ENCODE data around the gene PMF1.
"Not testable (repeated sequence)": the region's sequence is repeated elsewhere in the genome, so short reads cannot be mapped to it uniquely, and the experiment has no call there.

The PMF1 gene

DNA sequence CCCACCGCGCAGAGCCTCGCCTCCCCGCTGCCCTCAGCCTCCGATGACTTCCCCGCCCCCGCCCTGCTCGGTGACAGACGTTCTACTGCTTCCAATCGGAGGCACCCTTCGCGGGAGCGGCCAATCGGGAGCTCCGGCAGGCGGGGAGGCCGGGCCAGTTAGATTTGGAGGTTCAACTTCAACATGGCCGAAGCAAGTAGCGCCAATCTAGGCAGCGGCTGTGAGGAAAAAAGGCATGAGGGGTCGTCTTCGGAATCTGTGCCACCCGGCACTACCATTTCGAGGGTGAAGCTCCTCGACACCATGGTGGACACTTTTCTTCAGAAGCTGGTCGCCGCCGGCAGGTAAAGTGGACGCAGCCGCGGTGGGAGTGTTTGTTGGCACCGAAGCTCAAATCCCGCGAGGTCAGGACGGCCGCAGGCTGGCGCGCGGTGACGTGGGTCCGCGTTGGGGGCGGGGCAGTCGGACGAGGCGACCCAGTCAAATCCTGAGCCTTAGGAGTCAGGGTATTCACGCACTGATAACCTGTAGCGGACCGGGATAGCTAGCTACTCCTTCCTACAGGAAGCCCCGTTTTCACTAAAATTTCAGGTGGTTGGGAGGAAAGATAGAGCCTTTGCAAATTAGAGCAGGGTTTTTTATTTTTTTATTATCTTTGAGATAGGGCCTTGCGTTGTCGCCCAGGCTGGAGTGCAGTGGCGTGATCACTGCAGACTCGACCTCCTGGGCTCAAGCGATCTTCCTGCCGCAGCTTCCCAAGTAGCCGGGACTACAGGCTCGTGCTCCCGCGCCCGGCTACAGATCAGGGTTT is at the start of gene PMF1:
PMF1 (plus strand) TSS at position 175 of the 811 bp plus-strand sequence; CDS start at position 184, 9 bp downstream.
- DNase-seq, result peak; percentile 96

GRCh38 chr1:156163712-156164111 is 49.1 kb upstream of the PMF1 start:
- DNase-seq, result no peak

GRCh38 chr1:156164125-156164831 is 48.5 kb upstream of the PMF1 start:
- no peak for DNase-seq

DNA sequence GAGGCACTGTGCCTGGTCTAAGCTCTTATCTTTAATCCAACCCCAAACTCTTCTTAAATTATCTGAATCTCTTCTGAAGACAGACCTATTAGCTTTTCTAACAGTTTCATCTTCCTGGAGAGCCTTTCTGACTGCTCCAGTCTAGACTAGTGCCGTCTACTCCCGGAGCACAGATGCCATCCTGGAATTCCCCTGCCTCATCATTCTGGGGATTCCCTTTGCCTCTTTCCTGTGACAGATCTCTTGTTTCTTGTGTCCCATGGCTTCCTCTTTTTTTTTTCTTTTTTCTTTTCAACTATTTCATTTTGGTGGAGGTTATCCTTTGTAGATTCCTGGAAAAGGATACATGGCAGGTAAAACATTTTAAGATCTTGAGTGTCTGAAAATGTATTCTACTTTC is 47.7 kb upstream of the PMF1 start:
- peak; percentile 21 for DNase-seq

GRCh38 chr1:156167536-156167935 is 45.3 kb upstream of the PMF1 start:
- no peak for DNase-seq

DNA sequence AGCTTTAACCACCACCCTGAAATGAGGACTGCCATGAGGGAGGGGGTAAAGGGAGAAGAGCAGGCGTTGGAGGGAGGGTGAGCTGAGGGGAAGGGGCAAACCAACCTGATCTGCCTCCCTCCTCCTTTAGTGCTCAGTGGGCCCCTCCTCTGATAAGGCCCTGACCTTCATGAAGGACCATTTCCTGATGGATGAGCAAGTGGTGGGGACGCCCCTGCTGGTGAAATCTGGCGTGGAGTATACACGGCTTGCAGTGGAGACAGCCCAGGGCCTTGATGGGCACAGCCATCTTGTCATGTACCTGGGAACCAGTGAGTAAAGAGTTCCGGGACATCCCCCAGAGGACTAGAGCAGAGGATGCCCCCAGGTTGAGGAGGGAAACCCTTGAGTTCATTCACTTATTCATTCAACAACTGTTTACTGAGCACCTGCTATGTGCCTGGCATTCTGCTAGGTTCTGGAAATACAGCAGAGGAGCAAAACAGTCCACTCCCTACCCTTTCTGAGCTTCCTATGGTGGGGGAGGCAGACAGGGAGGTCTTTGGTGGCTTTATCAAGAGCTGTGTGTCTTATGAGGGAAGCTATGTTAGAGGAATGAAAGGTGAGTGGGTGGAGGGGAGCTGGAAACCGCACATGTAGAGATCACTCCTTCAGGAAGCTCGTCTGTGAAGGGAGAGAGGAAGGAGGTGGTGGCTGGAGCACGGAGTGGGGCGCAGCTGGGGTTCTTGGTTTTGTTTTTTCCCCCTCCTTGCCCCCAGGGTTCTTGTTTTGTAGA is 39.9 kb upstream of the PMF1 start:
- DNase-seq, result no peak

- DNase-seq, result no peak
Observed at GRCh38 chr1:156176610-156177210, 36.1 kb upstream of the PMF1 start.

DNA sequence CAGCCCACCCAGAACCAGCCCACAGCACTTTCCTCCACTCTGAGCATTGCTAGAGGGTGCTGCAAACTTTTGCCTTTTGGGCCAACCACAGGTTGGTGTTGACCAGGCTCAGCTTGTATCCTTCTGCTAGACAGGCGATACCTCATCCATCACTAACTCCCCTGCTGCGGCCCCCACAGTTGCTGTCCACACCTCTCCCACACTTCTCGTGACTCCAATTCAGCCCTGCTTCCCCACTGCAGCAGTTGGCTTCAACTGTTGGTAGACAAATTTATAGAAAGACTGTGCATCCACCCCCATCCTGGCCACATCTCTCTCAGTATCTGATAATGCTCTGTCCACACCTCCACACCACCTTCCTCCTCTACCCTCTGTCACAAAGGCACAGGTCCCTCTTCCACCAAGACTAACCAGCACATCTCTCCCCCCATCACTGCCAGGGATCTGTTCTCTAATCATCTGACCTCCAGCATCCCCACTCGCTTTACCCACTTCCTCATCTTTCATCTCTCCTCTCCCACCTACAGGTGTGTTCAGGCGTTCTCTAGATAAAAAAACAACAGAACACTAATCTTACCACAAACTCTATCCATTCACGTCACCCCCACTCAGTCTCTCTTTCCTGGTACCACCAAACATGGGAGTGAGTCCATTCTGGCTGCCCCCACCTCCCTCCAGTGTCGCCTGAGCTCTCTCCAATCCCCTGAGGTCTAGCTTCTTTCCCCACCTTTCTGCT is 34.7 kb upstream of the PMF1 start:
- DNase-seq, result no peak

DNA sequence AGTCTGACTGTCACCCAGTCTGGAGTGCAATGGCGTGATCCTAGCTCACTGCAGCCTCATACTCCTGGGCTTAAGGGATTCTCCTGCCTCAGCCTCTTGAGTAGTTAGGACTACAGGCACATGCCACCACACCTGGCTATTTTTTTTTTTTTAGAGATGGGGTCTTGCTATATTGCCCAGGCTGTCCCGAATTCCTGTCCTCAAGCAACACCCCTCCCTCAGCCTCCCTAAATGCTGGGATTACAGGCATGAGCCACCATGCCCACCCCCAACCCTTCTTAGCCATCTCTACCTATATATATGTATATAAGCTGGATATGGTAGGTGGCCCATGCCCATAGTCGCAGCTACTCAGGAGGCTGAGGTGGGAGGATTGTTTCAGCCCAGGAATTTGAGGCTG is 32.3 kb upstream of the PMF1 start:
- no peak for DNase-seq

GRCh38 chr1:156181391-156181924 is 31.3 kb upstream of the PMF1 start:
- not testable (repeated sequence) for DNase-seq

GRCh38 chr1:156182010-156182779 is 30.6 kb upstream of the PMF1 start:
- not testable (repeated sequence) for DNase-seq

- DNase-seq, result not testable (repeated sequence)
Observed at GRCh38 chr1:156186347-156187177, 26.2 kb upstream of the PMF1 start.

DNA sequence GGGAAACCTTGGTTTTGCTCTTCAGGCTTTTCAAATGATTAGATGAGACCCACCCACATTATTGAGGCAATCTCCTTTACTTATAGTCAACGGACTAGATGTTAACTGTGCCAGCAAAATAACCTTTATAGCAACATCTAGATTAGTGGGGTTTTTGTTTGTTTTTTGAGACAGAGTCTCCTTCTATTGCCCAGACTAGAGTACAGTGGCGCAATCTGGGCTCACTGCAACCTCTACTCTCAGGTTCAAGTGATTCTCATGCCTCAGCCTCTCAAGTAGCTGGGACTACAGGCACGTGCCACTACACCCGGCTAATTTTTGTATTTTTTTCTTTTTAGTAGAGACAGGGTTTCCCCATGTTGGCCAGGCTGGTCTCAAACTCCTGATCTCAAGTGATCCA is 22.5 kb upstream of the PMF1 start:
- not testable (repeated sequence) for DNase-seq

DNA sequence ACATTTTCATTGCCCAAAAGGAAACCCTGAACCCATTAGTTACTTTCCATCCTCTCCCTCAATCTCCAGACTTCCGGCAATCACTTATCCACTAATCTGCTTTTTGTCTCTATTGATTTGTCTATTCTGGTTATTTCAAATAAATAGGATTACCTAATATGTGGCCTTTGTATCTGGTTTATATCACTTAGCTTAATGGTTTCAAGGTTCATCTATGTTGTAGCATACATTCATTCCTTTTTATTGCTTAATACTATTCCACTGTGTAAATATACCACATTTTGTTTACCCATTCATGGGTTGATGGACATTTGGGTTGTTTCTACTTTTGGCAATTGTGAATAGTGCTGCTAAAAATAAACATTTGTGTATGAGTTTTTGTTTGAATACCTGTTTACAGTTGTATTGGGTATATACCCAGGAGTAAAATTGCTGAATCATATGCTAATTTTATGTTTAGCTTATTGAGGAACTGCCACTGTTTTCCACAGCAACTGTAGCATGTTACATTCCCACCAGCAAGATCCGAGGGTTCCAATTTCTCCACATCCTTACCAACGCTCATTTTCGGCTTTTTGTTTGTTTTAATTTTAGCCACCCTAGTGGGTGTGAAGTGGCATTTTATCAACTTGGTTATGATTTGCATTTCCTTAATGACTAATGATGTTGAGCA is 21.4 kb upstream of the PMF1 start:
- DNase-seq, result no peak

- DNase-seq, result no peak
Observed at GRCh38 chr1:156193208-156193487, 19.7 kb upstream of the PMF1 start.

DNA sequence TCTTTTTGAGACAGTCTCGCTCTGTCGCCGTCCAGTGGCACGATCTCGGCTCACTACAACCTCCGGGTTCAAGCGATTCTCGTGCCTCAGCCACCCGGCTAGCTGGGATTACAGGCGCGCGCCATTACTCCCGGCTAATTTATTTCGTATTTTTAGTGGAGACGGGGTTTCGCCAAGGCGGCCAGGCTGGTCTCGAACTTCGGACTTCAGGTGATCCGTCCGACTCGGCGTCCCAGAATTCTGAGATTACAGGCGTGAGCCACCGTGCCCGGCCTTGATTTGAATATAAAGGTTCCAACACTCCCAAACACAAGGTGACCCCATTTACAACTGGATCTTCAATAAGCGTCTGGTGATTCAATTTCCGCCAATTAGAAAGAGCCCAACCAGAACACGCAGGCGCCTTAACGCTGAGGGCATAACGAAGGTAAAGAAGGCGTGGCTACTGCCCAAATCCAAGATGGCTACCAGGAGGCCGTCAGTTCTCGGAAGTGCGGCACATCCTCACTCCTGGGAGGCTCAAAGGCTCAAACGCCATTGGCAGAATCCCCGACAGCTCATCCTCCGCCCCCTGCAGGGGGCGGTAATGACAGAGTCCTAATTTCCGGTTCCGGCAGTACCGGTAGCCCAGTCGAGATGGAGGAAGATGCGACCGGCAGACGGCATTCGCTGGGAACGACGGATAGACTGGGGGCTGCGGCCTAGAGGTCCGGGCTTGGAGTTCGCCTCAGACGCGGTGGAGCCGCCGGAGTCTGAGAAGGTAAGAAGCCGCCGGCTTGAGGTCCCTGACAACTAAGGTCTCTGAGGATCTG is 19.1 kb upstream of the PMF1 start, which contains the start of gene SLC25A44:
SLC25A44 (plus strand) TSS at position 617 of the 812 bp plus-strand sequence. CDS start 5,744 bp downstream, outside the sequence.
- peak; percentile 98 for DNase-seq

- DNase-seq, result no peak
Observed at GRCh38 chr1:156194300-156194652, 18.5 kb upstream of the PMF1 start.

DNA sequence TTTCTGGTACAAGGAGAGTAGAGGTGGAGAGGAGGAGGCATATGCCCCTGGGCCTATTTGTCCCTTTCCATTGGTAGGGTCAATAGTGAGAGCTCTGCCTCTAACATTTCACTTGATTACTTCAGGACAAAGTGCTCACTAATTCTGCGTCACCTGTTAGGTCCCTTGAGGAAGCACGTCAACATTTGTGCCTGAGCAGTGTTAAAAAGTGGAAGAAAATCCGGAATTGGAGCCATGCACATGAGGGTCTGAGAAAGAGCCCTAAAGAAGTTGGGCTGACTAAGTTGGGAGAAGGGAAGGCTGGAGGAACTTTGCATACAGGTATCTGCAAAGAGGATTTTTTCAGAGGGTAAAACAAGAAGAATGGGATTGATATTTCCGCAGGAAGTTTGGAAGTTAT is 17.0 kb upstream of the PMF1 start:
- no peak for DNase-seq

DNA sequence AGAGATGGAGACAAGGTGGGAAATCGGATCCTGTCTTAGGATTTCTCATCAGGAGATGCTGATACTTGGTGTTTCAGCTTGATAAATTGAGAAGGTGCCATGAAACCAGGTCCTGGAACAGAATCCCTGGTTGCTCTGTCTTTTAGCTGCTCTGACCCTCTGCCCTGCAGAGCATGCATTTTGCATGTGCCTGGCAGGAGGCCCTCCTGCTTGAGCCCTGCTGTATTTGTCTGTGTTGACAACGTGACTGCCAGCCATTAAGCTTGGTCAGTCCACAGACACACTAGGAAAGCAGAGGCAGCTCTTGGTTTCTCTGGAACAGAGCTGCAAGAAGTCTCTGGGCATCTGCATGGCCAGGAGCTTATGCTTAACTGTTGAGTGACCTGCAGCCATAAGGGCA is 16.4 kb upstream of the PMF1 start:
- DNase-seq, result no peak

Data from CD4-positive, alpha-beta T cell treated with Interleukin-21 for 1 hour (primary cell).